Measurements from ENCODE around the gene BATF2. TPM values are rescaled to one million over a fixed set of nuclear protein-coding genes. Genes with fewer than 3 reads are reported as not detected.
A peak's percentile ranks its signal among the peaks of the same experiment; 100 is the strongest.

The BATF2 gene
- total and polyA plus RNA-seq, 10 of the 15 experiments (the other 5 are each of a cell fraction or from before 2014, with no cell fraction given), result 0.18 to 1.1 (median 0.38) TPM; not detected in 1

- no peaks in the 10 kb centered on the region for H3K27me3 ChIP-seq (replicated peaks in 1 of 2; ENCODE audit: control insufficient read depth in 2 of 2, insufficient read depth in 2 of 2, low read length in 1 of 2)
- no peak overlapping the region; the same call in 1 of the 2 replicates for H3K27ac ChIP-seq (ENCODE audit: control insufficient read depth, insufficient read depth)
- ChIA-PET POLR2A (no interaction called here), CTCF (interaction anchor here (0.6 kb wide), 1 partner anchor 322 kb away, joined by 3 read pairs; no protein-coding TSS in a partner anchor), RAD21 (ENCODE audit: unreplicated experiment) (no interaction called here), SMC1A (ENCODE audit: uncharacterized antibody, unreplicated experiment) (interaction anchor here (0.6 kb wide), 1 partner anchor 1777 kb away, joined by 3 read pairs; no protein-coding TSS in a partner anchor)
- no peaks in the 10 kb centered on the region; the same call in 2 of the 3 replicates for H3K9me3 ChIP-seq (replicated peaks; ENCODE audit: control insufficient read depth, insufficient read depth, low read length)
- DNase-seq (ENCODE audit: low read depth, low spot score) (no peak), FAIRE-seq (peak; percentile 31), ATAC-seq (no peak)
- BruUV-seq (replicated peaks), result no TSS peak
- WGBS (ENCODE audit: insufficient coverage, insufficient replicate concordance, low lambda C conversion rate, missing lambda C conversion rate), result 5% methylated on average over 5 of the region's 5 CpGs
- H3K79me2 ChIP-seq (ENCODE audit: control insufficient read depth, insufficient read depth, low read length), result no peaks in the 10 kb centered on the region
- H3K4me1 ChIP-seq (ENCODE audit: control insufficient read depth, insufficient read depth, low read length), result peaks cover 17% of the 10 kb centered on the region
- H3K36me3 ChIP-seq (ENCODE audit: control insufficient read depth in 2 of 2, insufficient read depth in 2 of 2, low read length in 1 of 2), result no peaks in the 10 kb centered on the region
- H3K4me2 ChIP-seq (ENCODE audit: control insufficient read depth, insufficient read depth), result peak overlapping the region; percentile 54
- intact Hi-C loops (cut with micrococcal nuclease; ENCODE audit: unreplicated experiment) (no loop called here), in situ Hi-C loops (cut with MboI) (no loop called here)
- H3K4me3 ChIP-seq, result no peak overlapping the region
- no peak for TF ChIP-seq GABPA (IDR thresholded peaks at IDR 0.05; ENCODE audit: low read depth)
- no peak for TF ChIP-seq MXI1 (IDR thresholded peaks at IDR 0.05; ENCODE audit: low read depth, low read length)
- TF ChIP-seq SKIL (IDR thresholded peaks at IDR 0.05; ENCODE audit: low read depth, poor library complexity, severe bottlenecking), result no peak
- TF ChIP-seq ZNF274 (IDR thresholded peaks at IDR 0.05; ENCODE audit: insufficient read depth, insufficient read length), result no peak
- no peak for TF ChIP-seq POLR2AphosphoS5 (IDR thresholded peaks at IDR 0.05; ENCODE audit: low read length)
- no peak for TF ChIP-seq RUNX3 (IDR thresholded peaks at IDR 0.05; ENCODE audit: low read length)
- no peak for TF ChIP-seq CBX5 (IDR thresholded peaks at IDR 0.05; ENCODE audit: low read depth)
- TF ChIP-seq CBFB (IDR thresholded peaks at IDR 0.05; ENCODE audit: low read depth), result no peak
- TF ChIP-seq EZH2 (IDR thresholded peaks at IDR 0.05; ENCODE audit: borderline replicate concordance, control insufficient read depth, low read depth, low read length), result no peak
- no peak for TF ChIP-seq NFIC (IDR thresholded peaks at IDR 0.05; ENCODE audit: low read depth, low read length)
- TF ChIP-seq RB1 (IDR thresholded peaks at IDR 0.05; ENCODE audit: borderline replicate concordance), result no peak
- TF ChIP-seq TCF3 (IDR thresholded peaks at IDR 0.05; ENCODE audit: borderline replicate concordance, insufficient read depth, low read depth, low read length), result no peak
- H2AFZ ChIP-seq (ENCODE audit: control insufficient read depth, low read depth, low read length), result peak overlapping the region; percentile 39; the same call in 1 of the 2 replicates
- H4K20me1 ChIP-seq (ENCODE audit: control insufficient read depth, insufficient read depth), result no peaks in the 10 kb centered on the region
- no peak overlapping the region for H3K9ac ChIP-seq (ENCODE audit: control insufficient read depth, insufficient read depth, low read length)
Measured at GRCh38 chr11:64974124-64974523, 22.6 kb downstream of the BATF2 start.
